ENCODE measurements around the gene PA2G4. TPM values are rescaled to one million over a fixed set of nuclear protein-coding genes. Genes with fewer than 3 reads are reported as not detected.
A peak's percentile ranks its signal among the peaks of the same experiment; 100 is the strongest.

Gene PA2G4
- total and polyA plus RNA-seq, 10 of the 15 experiments (the other 5 are each of a cell fraction or from before 2014, with no cell fraction given): 148 to 514 (median 406) TPM

DNA sequence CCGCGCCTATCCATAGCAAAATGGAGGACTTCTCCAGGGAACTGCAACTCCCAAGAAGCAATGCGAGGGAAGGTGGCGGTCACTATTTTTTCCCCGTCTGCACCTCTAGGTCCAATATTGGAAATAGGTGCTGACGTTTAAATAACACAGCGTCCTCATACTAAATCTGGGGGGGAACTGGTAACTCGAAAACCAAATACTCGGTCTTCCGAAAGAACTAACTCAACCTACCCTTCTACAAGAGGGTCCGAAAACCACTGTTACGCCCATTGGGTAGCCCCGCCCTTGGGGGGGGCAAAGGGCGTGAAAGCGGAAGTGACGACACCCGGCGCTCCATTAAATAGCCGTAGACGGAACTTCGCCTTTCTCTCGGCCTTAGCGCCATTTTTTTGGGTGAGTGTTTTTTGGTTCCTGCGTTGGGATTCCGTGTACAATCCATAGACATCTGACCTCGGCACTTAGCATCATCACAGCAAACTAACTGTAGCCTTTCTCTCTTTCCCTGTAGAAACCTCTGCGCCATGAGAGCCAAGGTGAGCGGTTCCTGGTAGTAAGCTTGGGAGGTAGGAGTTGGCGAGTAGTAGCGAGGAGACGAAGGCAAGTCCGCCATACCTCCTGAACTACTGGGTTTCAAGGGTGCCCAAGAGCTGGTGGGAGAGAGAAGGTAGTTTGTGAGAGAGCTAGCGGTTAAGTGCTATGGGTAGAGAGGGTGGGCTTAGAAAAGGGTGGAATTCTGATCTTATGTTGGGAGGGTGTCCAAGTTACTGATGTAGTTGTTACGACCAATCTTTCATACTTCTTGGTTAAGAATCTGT is 12.1 kb downstream of the PA2G4 start, which contains the start of gene RPL41 (continued):
- no peak for TF ChIP-seq NFXL1 (IDR thresholded peaks at IDR 0.05; ENCODE audit: borderline replicate concordance)
- TF ChIP-seq IRF3 (IDR thresholded peaks at IDR 0.05): no peak
- TF ChIP-seq CEBPB (IDR thresholded peaks at IDR 0.05; ENCODE audit: borderline replicate concordance in 1 of 2, low read depth in 2 of 2, low read length in 2 of 2): no peak
- peak; percentile 85 for TF ChIP-seq FOXM1 (IDR thresholded peaks at IDR 0.05; ENCODE audit: low read depth, low read length)
- TF ChIP-seq, protein P1, sequence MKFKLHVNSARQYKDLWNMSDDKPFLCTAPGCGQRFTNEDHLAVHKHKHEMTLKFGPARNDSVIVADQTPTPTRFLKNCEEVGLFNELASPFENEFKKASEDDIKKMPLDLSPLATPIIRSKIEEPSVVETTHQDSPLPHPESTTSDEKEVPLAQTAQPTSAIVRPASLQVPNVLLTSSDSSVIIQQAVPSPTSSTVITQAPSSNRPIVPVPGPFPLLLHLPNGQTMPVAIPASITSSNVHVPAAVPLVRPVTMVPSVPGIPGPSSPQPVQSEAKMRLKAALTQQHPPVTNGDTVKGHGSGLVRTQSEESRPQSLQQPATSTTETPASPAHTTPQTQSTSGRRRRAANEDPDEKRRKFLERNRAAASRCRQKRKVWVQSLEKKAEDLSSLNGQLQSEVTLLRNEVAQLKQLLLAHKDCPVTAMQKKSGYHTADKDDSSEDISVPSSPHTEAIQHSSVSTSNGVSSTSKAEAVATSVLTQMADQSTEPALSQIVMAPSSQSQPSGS (IDR thresholded peaks at IDR 0.05; ENCODE audit: low read length): peak; percentile 67
- TF ChIP-seq MYC (IDR thresholded peaks at IDR 0.05; ENCODE audit: insufficient read depth, insufficient read length, insufficient replicate concordance, low read length, severe bottlenecking): peak; percentile 98
- TF ChIP-seq MEF2A (IDR thresholded peaks at IDR 0.05; ENCODE audit: insufficient read depth, low read depth, low read length): 0 out of 2 replicates have a peak, but pooled peaks have one; percentile 30
- TF ChIP-seq FOS (IDR thresholded peaks at IDR 0.05; ENCODE audit: borderline replicate concordance, extremely low read depth, insufficient read length): no peak
- TF ChIP-seq NFIC (IDR thresholded peaks at IDR 0.05; ENCODE audit: low read depth, low read length): peak; percentile 73; the same call in 1 of the 2 replicates
- TF ChIP-seq, protein P2, sequence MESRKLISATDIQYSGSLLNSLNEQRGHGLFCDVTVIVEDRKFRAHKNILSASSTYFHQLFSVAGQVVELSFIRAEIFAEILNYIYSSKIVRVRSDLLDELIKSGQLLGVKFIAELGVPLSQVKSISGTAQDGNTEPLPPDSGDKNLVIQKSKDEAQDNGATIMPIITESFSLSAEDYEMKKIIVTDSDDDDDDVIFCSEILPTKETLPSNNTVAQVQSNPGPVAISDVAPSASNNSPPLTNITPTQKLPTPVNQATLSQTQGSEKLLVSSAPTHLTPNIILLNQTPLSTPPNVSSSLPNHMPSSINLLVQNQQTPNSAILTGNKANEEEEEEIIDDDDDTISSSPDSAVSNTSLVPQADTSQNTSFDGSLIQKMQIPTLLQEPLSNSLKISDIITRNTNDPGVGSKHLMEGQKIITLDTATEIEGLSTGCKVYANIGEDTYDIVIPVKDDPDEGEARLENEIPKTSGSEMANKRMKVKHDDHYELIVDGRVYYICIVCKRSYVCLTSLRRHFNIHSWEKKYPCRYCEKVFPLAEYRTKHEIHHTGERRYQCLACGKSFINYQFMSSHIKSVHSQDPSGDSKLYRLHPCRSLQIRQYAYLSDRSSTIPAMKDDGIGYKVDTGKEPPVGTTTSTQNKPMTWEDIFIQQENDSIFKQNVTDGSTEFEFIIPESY (IDR thresholded peaks at IDR 0.05): no peak
- TF ChIP-seq, protein P3, sequence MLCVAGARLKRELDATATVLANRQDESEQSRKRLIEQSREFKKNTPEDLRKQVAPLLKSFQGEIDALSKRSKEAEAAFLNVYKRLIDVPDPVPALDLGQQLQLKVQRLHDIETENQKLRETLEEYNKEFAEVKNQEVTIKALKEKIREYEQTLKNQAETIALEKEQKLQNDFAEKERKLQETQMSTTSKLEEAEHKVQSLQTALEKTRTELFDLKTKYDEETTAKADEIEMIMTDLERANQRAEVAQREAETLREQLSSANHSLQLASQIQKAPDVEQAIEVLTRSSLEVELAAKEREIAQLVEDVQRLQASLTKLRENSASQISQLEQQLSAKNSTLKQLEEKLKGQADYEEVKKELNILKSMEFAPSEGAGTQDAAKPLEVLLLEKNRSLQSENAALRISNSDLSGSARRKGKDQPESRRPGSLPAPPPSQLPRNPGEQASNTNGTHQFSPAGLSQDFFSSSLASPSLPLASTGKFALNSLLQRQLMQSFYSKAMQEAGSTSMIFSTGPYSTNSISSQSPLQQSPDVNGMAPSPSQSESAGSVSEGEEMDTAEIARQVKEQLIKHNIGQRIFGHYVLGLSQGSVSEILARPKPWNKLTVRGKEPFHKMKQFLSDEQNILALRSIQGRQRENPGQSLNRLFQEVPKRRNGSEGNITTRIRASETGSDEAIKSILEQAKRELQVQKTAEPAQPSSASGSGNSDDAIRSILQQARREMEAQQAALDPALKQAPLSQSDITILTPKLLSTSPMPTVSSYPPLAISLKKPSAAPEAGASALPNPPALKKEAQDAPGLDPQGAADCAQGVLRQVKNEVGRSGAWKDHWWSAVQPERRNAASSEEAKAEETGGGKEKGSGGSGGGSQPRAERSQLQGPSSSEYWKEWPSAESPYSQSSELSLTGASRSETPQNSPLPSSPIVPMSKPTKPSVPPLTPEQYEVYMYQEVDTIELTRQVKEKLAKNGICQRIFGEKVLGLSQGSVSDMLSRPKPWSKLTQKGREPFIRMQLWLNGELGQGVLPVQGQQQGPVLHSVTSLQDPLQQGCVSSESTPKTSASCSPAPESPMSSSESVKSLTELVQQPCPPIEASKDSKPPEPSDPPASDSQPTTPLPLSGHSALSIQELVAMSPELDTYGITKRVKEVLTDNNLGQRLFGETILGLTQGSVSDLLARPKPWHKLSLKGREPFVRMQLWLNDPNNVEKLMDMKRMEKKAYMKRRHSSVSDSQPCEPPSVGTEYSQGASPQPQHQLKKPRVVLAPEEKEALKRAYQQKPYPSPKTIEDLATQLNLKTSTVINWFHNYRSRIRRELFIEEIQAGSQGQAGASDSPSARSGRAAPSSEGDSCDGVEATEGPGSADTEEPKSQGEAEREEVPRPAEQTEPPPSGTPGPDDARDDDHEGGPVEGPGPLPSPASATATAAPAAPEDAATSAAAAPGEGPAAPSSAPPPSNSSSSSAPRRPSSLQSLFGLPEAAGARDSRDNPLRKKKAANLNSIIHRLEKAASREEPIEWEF (IDR thresholded peaks at IDR 0.05; ENCODE audit: insufficient replicate concordance, low read depth, low read length): no peak
- no peak for TF ChIP-seq HDAC2 (IDR thresholded peaks at IDR 0.05)
- no peak for TF ChIP-seq EGR1 (IDR thresholded peaks at IDR 0.05; ENCODE audit: borderline replicate concordance in 1 of 2, low read depth in 2 of 2, low read length in 2 of 2)
- TF ChIP-seq, protein P4, sequence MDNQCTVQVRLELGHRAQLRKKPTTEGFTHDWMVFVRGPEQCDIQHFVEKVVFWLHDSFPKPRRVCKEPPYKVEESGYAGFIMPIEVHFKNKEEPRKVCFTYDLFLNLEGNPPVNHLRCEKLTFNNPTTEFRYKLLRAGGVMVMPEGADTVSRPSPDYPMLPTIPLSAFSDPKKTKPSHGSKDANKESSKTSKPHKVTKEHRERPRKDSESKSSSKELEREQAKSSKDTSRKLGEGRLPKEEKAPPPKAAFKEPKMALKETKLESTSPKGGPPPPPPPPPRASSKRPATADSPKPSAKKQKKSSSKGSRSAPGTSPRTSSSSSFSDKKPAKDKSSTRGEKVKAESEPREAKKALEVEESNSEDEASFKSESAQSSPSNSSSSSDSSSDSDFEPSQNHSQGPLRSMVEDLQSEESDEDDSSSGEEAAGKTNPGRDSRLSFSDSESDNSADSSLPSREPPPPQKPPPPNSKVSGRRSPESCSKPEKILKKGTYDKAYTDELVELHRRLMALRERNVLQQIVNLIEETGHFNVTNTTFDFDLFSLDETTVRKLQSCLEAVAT (IDR thresholded peaks at IDR 0.05): peak; percentile 82
- TF ChIP-seq ZNF622 (IDR thresholded peaks at IDR 0.05): no peak
- TF ChIP-seq KAT2A (conservative IDR thresholded peaks at IDR 0.05; ENCODE audit: control insufficient read depth, low read depth, low read length): no peak
- TF ChIP-seq CHD2 (IDR thresholded peaks at IDR 0.05; ENCODE audit: borderline replicate concordance, low read depth, low read length): peak; percentile 37; the same call in 1 of the 2 replicates
